BE2C (cell line): ENCODE measurements around the gene DSTYK.

Source experiments
- DNase-seq: peaks from one replicate; pipeline ENCODE4 v3.0.0-alpha.2; 2020
- H3K27me3 ChIP-seq: fragments of 250-450 bp; sonication (Bioruptor Pico); 2 replicates; pipeline ENCODE4 v1.5.1; 2020; ENCODE audit warnings: mild to moderate bottlenecking
- H3K36me3 ChIP-seq: fragments of 250-450 bp; sonication (Bioruptor Pico); 2 replicates; pipeline ENCODE4 v1.5.1; 2020; ENCODE audit warnings: mild to moderate bottlenecking
- H3K4me1 ChIP-seq: fragments of 250-450 bp; sonication (Bioruptor Pico); 2 replicates; pipeline ENCODE4 v1.5.1; 2020
- H3K4me3 ChIP-seq: 2 replicates; pipeline ENCODE4 v1.5.1; 2011; ENCODE audit warnings: low read depth, low read length
- H3K9me3 ChIP-seq: fragments of 250-450 bp; sonication (Bioruptor Pico); 2 replicates; pipeline ENCODE4 v1.5.1; 2020
- TF ChIP-seq, protein P1 (sequence below): IDR thresholded peaks from 2 replicates; pipeline ENCODE4 v1.5.1; 2012; ENCODE audit warnings: mild to moderate bottlenecking, low read depth, low read length

DSTYK gene

DNA sequence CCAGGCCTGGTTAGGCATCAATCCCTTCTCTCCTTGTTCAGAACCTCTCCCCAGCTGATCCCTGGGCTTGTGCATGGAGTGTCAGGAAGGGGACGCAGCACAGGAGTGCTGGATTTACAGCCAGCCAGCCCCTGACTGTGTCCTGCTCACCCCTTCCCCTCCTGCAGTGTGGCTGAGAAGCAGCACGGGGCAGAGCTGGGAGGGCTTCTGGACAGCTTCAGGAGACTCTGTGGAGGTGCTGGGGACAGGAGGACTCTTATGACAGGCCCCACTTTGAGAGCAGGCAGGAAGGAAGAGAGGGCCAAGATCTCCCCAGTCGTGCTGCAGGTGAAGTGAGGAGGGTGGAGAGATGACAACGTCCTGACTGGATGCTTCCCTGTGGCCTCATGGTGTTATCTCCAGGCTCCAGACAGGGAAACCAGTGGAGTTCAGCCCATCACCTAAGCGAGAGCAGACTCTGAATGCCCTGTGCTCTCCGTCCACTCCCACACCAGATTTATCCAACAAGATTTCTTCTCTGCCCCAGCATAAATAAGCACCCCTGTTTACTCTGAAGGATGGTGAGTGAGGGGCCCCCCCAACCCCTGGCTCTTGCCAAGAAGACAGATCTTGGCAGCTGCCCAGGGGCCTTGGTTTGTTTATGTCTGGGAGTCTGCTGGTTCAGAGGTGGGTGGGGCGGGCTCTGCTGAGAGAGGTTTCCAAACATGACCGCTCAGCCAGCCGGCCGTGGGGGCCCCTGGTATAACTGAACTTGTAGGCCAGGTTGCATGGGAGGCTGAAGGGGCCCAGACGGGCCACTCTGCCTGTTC, 37.5 kb upstream of the DSTYK start:
- Histone ChIP-seq H3K27me3 (no peaks in the 10 kb centered on the region), H3K9me3 (no peaks in the 10 kb centered on the region), H3K36me3 (no peaks in the 10 kb centered on the region), H3K4me1 (peaks cover 13% of the 10 kb centered on the region), H3K4me3 (no peak overlapping the region)
- TF ChIP-seq, protein P1, sequence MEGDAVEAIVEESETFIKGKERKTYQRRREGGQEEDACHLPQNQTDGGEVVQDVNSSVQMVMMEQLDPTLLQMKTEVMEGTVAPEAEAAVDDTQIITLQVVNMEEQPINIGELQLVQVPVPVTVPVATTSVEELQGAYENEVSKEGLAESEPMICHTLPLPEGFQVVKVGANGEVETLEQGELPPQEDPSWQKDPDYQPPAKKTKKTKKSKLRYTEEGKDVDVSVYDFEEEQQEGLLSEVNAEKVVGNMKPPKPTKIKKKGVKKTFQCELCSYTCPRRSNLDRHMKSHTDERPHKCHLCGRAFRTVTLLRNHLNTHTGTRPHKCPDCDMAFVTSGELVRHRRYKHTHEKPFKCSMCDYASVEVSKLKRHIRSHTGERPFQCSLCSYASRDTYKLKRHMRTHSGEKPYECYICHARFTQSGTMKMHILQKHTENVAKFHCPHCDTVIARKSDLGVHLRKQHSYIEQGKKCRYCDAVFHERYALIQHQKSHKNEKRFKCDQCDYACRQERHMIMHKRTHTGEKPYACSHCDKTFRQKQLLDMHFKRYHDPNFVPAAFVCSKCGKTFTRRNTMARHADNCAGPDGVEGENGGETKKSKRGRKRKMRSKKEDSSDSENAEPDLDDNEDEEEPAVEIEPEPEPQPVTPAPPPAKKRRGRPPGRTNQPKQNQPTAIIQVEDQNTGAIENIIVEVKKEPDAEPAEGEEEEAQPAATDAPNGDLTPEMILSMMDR = no peak
- peak; percentile 67 for DNase-seq

DNA sequence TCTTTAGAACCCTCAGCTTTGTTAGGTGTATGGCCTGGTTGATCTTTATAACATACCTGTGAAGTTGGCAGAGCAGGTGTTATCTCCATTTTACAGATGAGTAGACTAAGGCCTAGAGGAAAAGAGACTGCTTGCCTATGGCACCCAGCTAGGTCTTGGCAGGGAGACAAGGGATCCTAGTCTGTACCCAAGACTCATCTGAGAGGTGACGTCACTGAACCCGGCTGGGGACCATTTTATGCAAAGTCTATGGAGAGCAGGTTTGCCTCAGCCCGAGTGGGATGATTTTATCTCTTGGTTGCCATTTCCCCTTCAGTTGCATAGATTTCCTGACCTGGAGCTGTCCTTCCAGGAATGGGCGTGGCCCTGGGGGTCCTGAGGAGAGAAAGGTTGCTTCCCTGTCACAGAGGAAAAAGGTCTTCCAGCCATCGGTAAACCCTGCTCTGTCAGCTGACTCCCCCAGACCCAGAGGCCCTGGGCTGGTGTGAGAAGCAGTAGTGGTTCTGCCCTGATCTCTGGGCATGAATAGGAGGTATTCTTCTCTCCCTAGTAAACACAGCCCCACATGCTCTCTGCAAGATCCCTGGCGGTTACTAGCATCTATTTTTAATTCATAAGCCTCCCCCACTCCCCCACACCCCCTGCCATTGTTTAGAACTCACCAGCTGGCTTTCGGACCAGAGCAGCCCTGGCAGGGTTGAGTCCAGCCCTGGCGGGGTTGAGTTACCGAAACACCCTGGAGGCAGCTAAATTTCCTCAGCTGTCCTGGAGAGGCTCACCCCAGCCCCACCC, 35.8 kb upstream of the DSTYK start:
- no peaks in the 10 kb centered on the region for H3K36me3 ChIP-seq
- H3K4me1 ChIP-seq = peaks cover 13% of the 10 kb centered on the region
- no peaks in the 10 kb centered on the region for H3K27me3 ChIP-seq
- no peak overlapping the region for H3K4me3 ChIP-seq
- no peaks in the 10 kb centered on the region for H3K9me3 ChIP-seq
- no peak for DNase-seq
- TF ChIP-seq, protein P1 = no peak

DNA sequence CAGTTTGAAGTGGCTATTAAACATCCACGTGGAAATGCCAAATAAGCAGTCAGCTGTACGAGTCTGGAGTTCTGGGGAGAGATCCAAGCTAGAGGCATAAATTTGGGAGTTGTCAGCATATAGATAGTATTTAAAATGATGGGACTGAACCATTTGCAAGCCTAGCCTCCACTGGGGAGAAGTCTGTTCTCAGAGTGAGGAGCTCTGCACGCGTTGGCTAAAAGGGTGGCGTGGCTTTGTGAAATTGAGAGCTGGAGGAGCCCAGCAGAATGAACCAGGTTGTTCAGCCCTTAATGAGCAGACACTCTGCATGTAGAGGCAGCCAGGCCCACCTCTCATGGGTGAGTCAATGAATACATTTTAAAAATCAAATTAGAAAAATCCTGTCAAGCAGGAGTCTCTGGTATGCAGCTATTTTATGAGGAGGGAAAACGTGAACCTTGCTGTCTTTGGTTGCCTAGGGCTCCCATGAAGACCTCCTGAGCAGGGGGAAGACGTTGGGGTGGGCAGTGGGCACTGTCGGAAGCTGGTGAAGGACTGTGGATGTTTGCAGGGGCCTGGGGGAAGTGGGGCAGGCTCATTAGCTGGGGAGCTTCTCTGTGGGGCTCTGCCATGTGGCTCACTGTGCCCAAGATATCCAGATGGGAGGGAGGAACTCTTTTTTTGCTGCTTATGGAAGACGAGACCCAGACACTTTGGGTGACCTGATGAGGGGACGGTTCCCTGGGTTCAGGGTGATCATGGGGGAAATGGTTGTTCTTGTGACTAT, 35.0 kb upstream of the DSTYK start:
- Histone ChIP-seq H3K9me3 (no peaks in the 10 kb centered on the region), H3K4me3 (no peak overlapping the region), H3K27me3 (no peaks in the 10 kb centered on the region), H3K4me1 (peaks cover 13% of the 10 kb centered on the region), H3K36me3 (no peaks in the 10 kb centered on the region)
- no peak for DNase-seq
- TF ChIP-seq, protein P1 = no peak

DNA sequence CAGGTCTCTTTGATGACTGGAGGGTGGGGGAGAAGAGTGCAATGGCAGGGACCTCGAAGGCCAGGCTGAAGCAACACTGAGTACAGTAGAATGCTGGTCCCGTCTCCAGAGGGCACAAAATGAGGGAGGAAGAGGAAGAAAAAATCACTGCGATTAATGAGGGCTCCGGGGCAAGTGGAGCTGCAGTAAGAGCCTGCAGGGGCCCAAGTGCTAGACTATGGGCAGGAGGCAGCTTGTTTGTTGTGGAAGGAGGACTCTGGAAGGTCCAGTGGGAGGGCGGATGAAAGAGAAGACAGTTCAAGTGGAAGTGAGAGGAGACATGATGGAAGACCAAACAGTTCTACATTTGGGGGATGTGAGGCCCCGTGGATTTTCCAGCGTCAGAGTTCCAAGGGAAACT, 33.6 kb upstream of the DSTYK start:
- H3K36me3 ChIP-seq = no peaks in the 10 kb centered on the region
- peaks cover 13% of the 10 kb centered on the region for H3K4me1 ChIP-seq
- no peak for DNase-seq
- TF ChIP-seq, protein P1 = no peak
- no peaks in the 10 kb centered on the region for H3K9me3 ChIP-seq
- no peak overlapping the region for H3K4me3 ChIP-seq
- no peaks in the 10 kb centered on the region for H3K27me3 ChIP-seq

DNA sequence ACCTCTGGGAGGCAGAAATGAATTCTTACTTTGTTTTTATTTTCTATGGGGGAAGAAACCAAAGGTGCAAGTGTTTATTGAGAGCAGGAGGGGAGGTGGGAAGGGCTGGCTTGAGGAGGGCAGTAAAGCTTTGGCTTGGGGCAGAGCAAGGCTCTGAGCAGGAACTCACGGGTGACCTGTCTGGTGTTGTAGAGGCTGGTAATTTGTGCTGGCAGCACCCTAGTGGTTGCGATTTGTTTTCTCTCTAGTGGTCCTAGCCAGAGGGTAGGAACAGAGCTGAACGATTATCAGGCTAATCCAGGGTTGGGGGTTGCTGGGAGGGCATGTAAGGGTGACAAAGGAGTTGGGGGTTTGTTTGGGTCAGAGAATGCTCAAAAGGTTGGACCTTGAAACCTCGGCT, 32.9 kb upstream of the DSTYK start:
- Histone ChIP-seq H3K4me3 (no peak overlapping the region), H3K27me3 (no peaks in the 10 kb centered on the region), H3K36me3 (no peaks in the 10 kb centered on the region), H3K4me1 (peaks cover 8% of the 10 kb centered on the region), H3K9me3 (no peaks in the 10 kb centered on the region)
- TF ChIP-seq, protein P1 = no peak
- no peak for DNase-seq
